GM12801 (cell line): ENCODE measurements around the gene TUB.

ENCODE experiments used
- TF ChIP-seq, protein P1 (sequence below): IDR thresholded peaks from one replicate; pipeline ENCODE4 v1.5.1; 2011; ENCODE audit warnings: control low read depth; ENCODE audit not compliant: insufficient read length; ENCODE audit errors: extremely low read depth

Gene TUB

DNA sequence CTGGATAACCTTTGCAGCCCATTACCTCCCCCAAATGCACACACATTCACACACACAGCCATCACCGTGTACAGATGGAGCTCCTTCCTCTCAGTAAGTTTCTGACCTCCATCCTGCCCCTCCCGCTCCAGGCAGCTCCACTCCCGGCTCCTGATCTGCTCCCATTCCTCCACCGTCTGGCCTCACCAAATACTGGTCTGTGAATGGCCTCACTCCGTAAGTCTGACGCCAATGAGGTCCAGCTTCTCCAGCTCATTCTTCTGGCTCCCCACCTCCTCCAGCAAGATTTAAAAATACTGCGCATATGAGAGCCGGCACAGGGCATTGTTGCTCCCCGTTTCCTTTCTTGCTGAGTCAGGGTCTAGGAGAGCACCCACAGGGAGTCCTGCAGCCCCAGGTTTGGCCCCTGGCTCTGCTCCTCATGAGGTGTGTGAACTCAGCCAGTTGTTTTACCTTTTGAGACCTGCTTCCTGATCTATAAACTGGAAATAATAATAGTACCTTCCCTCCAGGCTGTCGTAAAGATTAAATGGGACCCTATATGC is 14.0 kb upstream of the TUB start:
- TF ChIP-seq, protein P1, sequence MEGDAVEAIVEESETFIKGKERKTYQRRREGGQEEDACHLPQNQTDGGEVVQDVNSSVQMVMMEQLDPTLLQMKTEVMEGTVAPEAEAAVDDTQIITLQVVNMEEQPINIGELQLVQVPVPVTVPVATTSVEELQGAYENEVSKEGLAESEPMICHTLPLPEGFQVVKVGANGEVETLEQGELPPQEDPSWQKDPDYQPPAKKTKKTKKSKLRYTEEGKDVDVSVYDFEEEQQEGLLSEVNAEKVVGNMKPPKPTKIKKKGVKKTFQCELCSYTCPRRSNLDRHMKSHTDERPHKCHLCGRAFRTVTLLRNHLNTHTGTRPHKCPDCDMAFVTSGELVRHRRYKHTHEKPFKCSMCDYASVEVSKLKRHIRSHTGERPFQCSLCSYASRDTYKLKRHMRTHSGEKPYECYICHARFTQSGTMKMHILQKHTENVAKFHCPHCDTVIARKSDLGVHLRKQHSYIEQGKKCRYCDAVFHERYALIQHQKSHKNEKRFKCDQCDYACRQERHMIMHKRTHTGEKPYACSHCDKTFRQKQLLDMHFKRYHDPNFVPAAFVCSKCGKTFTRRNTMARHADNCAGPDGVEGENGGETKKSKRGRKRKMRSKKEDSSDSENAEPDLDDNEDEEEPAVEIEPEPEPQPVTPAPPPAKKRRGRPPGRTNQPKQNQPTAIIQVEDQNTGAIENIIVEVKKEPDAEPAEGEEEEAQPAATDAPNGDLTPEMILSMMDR = no peak

DNA sequence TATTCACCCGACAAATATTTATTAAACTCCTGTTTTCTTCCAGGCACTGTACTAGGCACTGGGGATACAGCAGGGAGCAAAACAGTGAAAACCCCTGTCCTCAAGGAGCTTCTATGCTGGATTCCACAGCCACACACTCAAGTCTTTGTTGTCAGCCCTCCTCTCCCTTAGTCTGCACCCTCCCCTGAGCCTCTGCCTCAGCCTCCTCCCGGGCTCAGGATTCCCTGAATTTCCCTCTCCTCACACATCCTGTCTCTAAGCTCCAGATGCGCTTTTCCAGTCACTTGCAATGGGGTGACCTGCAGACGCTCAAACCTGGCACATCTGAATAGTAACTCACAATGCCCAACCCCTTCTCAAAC is 13.5 kb upstream of the TUB start:
- TF ChIP-seq, protein P1 = no peak

DNA sequence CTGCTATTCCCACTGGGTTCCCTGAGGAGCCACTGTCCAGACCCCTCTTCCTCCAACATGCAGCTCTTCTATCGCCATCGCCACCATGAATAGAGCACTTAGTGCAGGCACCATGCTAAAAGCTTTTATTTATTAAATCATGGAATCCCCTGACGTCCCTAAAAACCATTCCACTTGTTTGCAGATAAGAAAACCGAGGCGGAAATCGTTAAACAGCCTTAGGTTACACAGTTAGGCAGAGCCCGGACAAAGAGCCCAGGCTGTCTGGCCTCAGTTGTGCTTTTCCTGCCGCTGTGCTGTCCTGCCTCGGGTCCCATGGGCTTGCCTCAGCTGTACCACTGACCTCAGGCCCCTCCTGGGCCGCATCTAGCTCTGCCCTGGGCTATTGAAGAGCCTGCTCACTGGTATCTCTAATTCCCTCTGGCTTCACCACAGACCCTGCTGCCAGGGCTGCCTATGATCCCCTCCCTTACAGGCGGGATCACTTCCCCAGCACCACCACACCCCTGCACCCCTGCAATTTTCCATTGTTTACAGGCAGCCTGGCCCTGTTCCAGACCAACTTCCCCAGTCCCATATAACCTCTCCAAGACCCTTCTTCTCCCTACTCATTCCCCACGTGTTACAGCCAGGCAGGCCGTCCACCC is 13.0 kb upstream of the TUB start:
- TF ChIP-seq, protein P1 = no peak

- TF ChIP-seq, protein P1 = no peak
Measured at GRCh38 chr11:8068605-8069221, 12.3 kb upstream of the TUB start.

DNA sequence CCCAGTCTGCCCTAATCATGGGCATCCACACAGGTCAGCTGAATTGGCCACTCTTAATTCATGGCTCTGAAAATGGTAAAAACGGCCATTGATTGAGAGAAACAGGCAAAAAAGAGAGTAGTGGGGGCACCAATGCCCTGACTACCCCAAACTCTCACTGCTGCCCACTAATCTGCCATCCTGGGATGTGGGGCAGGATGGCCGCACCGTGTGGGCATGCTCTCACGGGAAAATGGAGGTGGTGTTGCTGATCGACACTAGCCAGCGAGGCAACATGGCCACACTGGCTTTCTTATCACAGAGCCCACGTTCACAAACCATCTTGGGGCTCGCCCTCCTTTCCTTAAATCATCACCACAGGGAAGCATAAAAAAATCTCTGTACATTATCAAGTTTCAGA is 11.2 kb upstream of the TUB start:
- TF ChIP-seq, protein P1 = no peak

DNA sequence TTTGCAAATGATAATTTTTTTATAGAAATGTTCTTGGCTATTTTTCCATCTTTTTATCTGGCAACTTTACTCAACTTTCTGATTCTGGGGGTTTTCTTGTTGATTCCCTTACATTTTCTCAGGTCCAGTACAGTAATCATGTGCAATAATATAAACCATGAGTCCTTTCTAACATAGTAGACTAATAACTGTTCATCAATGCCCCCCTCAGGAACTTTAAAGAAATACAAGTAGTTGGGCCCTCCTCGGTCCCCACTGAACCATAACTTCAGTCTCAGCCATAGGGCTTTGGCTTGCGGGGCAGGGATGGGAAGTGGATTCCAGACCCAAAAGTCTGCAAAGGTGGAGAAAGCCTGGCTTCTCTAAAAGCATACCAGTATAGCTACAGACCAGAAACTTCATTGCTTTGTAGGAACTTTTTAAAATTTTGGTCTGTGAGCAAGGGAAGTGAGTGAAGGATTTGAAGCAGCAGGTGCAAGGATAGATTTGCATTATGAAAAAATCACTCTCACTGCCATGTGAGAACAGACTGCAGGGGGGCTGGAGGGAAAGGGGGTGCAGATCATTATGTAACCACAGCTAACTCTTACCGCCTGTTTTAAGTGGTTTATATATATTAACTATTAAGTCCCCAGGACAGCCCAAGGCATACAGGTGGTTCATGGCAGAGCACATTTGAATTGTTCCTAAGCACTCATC is 10.4 kb upstream of the TUB start:
- TF ChIP-seq, protein P1 = no peak

- TF ChIP-seq, protein P1 = no peak
Measured at GRCh38 chr11:8071616-8072581, 9.1 kb upstream of the TUB start.
